HEK293T (cell line): ENCODE data around the gene TACC2.
"Not testable (repeated sequence)": the region's sequence is repeated elsewhere in the genome, so short reads cannot be mapped to it uniquely, and the experiment has no call there.

Experiments used
- CTCF ChIA-PET: fragments of 350-600 bp; formaldehyde crosslinking; extraction: SDS; loops from one replicate; lab custom pipeline; 2021; ENCODE audit warnings: antibody characterized with exemption, inconsistent platforms; lab: Yijun Ruan, JAX
- POLR2A ChIA-PET: fragments of 350-600 bp; formaldehyde crosslinking; extraction: SDS; loops from one replicate; lab custom pipeline; 2020; ENCODE audit warnings: antibody characterized with exemption, inconsistent platforms; lab: Yijun Ruan, JAX
- DNase-seq: peaks from one replicate; pipeline ENCODE4 v3.0.0; 2012; ENCODE audit warnings: mixed read lengths; ENCODE audit errors: extremely low spot score
- ARNT ChIP-seq: fragments of 450-650 bp; IDR thresholded peaks from 2 replicates; pipeline ENCODE4 v1.6.1; 2017; ENCODE audit warnings: mild to moderate bottlenecking
- BHLHE40 ChIP-seq: fragments of 450-650 bp; IDR thresholded peaks from 2 replicates; pipeline ENCODE4 v1.6.1; 2016; ENCODE audit warnings: mild to moderate bottlenecking, moderate library complexity, borderline replicate concordance
- CTBP1 ChIP-seq: fragments of 450-650 bp; IDR thresholded peaks from 2 replicates; pipeline ENCODE4 v1.6.1; 2016; ENCODE audit warnings: borderline replicate concordance
- ELF4 ChIP-seq: fragments of 450-650 bp; IDR thresholded peaks from 2 replicates; pipeline ENCODE4 v1.6.1; 2017; ENCODE audit warnings: antibody characterized with exemption
- FOXA1 ChIP-seq: fragments of 450-650 bp; IDR thresholded peaks from 2 replicates; pipeline ENCODE4 v1.6.1; 2016; ENCODE audit warnings: mild to moderate bottlenecking
- FOXK2 ChIP-seq: fragments of 450-650 bp; IDR thresholded peaks from 2 replicates; pipeline ENCODE4 v1.6.1; 2016; ENCODE audit warnings: mild to moderate bottlenecking
- FOXM1 ChIP-seq: fragments of 450-650 bp; IDR thresholded peaks from 2 replicates; pipeline ENCODE4 v1.6.1; 2017; ENCODE audit warnings: mild to moderate bottlenecking, borderline replicate concordance
- HDGF ChIP-seq: fragments of 450-650 bp; IDR thresholded peaks from 2 replicates; pipeline ENCODE4 v1.6.1; 2017; ENCODE audit warnings: antibody characterized with exemption, borderline replicate concordance
- L3MBTL2 ChIP-seq: fragments of 450-650 bp; conservative IDR thresholded peaks from 2 replicates; pipeline ENCODE4 v1.6.1; 2016; ENCODE audit warnings: mild to moderate bottlenecking
- LEF1 ChIP-seq: fragments of 450-650 bp; IDR thresholded peaks from 2 replicates; pipeline ENCODE4 v1.6.1; 2017; ENCODE audit warnings: mild to moderate bottlenecking, borderline replicate concordance
- NFRKB ChIP-seq: fragments of 450-650 bp; IDR thresholded peaks from 2 replicates; pipeline ENCODE4 v1.6.1; 2016; ENCODE audit warnings: mild to moderate bottlenecking, moderate library complexity
- SP1 ChIP-seq: fragments of 450-650 bp; IDR thresholded peaks from 2 replicates; pipeline ENCODE4 v1.6.1; 2017
- SUZ12 ChIP-seq: fragments of 450-650 bp; IDR thresholded peaks from 2 replicates; pipeline ENCODE4 v1.6.1; 2016; ENCODE audit warnings: mild to moderate bottlenecking
- TARDBP ChIP-seq: fragments of 450-650 bp; IDR thresholded peaks from 2 replicates; pipeline ENCODE4 v1.6.1; 2016
- ZNF384 ChIP-seq: fragments of 450-650 bp; IDR thresholded peaks from 2 replicates; pipeline ENCODE4 v1.6.1; 2016
- TF ChIP-seq, protein P1 (sequence below): fragments of 450-650 bp; IDR thresholded peaks from 2 replicates; pipeline ENCODE4 v1.6.1; 2016

The TACC2 gene

GRCh38 chr10:121978511-121978910 is 10.5 kb upstream of the TACC2 start:
- no peak for DNase-seq
- ChIA-PET CTCF (no interaction called here), POLR2A (no interaction called here)
- TF ChIP-seq, protein P1, sequence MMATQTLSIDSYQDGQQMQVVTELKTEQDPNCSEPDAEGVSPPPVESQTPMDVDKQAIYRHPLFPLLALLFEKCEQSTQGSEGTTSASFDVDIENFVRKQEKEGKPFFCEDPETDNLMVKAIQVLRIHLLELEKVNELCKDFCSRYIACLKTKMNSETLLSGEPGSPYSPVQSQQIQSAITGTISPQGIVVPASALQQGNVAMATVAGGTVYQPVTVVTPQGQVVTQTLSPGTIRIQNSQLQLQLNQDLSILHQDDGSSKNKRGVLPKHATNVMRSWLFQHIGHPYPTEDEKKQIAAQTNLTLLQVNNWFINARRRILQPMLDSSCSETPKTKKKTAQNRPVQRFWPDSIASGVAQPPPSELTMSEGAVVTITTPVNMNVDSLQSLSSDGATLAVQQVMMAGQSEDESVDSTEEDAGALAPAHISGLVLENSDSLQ: no peak
- TF ChIP-seq L3MBTL2 (no peak), BHLHE40 (no peak), FOXK2 (no peak), HDGF (no peak), NFRKB (no peak), SUZ12 (no peak), LEF1 (no peak), SP1 (no peak), FOXM1 (no peak), ARNT (no peak), FOXA1 (no peak), CTBP1 (no peak)

GRCh38 chr10:121981346-121981745 is 7.6 kb upstream of the TACC2 start:
- CTCF ChIA-PET: interaction anchor here (0.7 kb wide), 1 partner anchor 77 kb away, joined by 3 read pairs; no protein-coding TSS in a partner anchor
- DNase-seq: no peak
- TF ChIP-seq, protein P1: no peak
- TF ChIP-seq SP1 (no peak), TARDBP (no peak), FOXA1 (no peak)
- POLR2A ChIA-PET: interaction anchor here (1.2 kb wide), 1 partner anchor 54 kb away, joined by 4 read pairs; the partner anchor contains the start of gene ATE1

- no peak for DNase-seq
- CTCF ChIA-PET: no interaction called here
- POLR2A ChIA-PET: no interaction called here
- TF ChIP-seq ZNF384 (no peak), FOXA1 (no peak), SUZ12 (no peak), LEF1 (no peak), SP1 (no peak), FOXM1 (no peak), NFRKB (no peak), FOXK2 (no peak), CTBP1 (no peak), L3MBTL2 (no peak), ELF4 (no peak), ARNT (no peak), HDGF (no peak), TARDBP (no peak), BHLHE40 (no peak)
- TF ChIP-seq, protein P1: no peak
Measured at GRCh38 chr10:121983852-121984251, 5.1 kb upstream of the TACC2 start.

- no peak for DNase-seq
- CTCF ChIA-PET: no interaction called here
- TF ChIP-seq SUZ12 (no peak), FOXA1 (no peak), ELF4 (no peak), TARDBP (no peak), LEF1 (no peak), NFRKB (no peak), HDGF (no peak), ZNF384 (no peak), FOXK2 (no peak), ARNT (no peak)
- TF ChIP-seq, protein P1: no peak
- POLR2A ChIA-PET: no interaction called here
Measured at GRCh38 chr10:121984463-121984862, 4.5 kb upstream of the TACC2 start.

- CTCF ChIA-PET: no interaction called here
- POLR2A ChIA-PET: no interaction called here
- no peak for DNase-seq
- TF ChIP-seq L3MBTL2 (no peak), FOXA1 (no peak), FOXM1 (no peak), ZNF384 (no peak), ARNT (no peak), SUZ12 (no peak)
Measured at GRCh38 chr10:121990015-121990677, 1.2 kb downstream of the TACC2 start.

GRCh38 chr10:121991727-121992126 is 2.8 kb downstream of the TACC2 start:
- POLR2A ChIA-PET, DNase-seq, CTCF ChIA-PET: not testable (repeated sequence)
